ENCODE data around the gene SPATA6.
"Not testable (repeated sequence)": the region's sequence is repeated elsewhere in the genome, so short reads cannot be mapped to it uniquely, and the experiment has no call there.

GRCh38 chr1:48437379-48437778 lies 34.6 kb downstream of the SPATA6 start:
- TF ChIP-seq CTCF (IDR thresholded peaks at IDR 0.05; ENCODE audit: low read depth, low read length, missing input control); MAX (IDR thresholded peaks at IDR 0.05); RAD21 (IDR thresholded peaks at IDR 0.05); FOXA1 (IDR thresholded peaks at IDR 0.05); TAF1 (conservative IDR thresholded peaks at IDR 0.05); ZBTB33 (IDR thresholded peaks at IDR 0.05); GABPA (IDR thresholded peaks at IDR 0.05 in 1 of 2, conservative IDR thresholded peaks at IDR 0.05 in 1 of 2); HNF4G (IDR thresholded peaks at IDR 0.05); JUND (IDR thresholded peaks at IDR 0.05); SP1 (IDR thresholded peaks at IDR 0.05); RXRA (IDR thresholded peaks at IDR 0.05); REST (IDR thresholded peaks at IDR 0.05); ATF3 (IDR thresholded peaks at IDR 0.05); YY1 (IDR thresholded peaks at IDR 0.05): not testable (repeated sequence)

Data from liver (tissue), 3 donors.